GM12878 (cell line): ENCODE measurements around the gene PIP4K2A. TPM values are rescaled to one million over a fixed set of nuclear protein-coding genes. Genes with fewer than 3 reads are reported as not detected.

ENCODE experiments used
- ATAC-seq: fragments of 200-7000 bp; cut with Tn5 transposase; 3 replicates; pipeline ENCODE4 v1.9.1; 2020; ENCODE audit warnings: mild to moderate bottlenecking, moderate library complexity
- BruUV-seq: library from RNA; stranded (reverse); fragments of 400-500 nt; replicated peaks from 2 replicates; lab custom pipeline; 2021; lab: Mats Ljungman, UMichigan
- CTCF ChIA-PET: fragments of 300-600 bp; sonication (Branson Sonifier 250); formaldehyde crosslinking; extraction: SDS; loops from one replicate; lab custom pipeline; 2021; ENCODE audit warnings: inconsistent platforms; lab: Yijun Ruan, JAX
- POLR2A ChIA-PET: fragments of 350-600 bp; formaldehyde crosslinking; extraction: SDS; loops from one replicate; lab custom pipeline; 2021; ENCODE audit warnings: inconsistent platforms; lab: Charles Lee
- RAD21 ChIA-PET: fragments of 300-600 bp; sonication (Branson Sonifier 250); formaldehyde crosslinking; loops from one replicate; lab custom pipeline; 2023; ENCODE audit warnings: antibody characterized with exemption; ENCODE audit not compliant: unreplicated experiment; lab: Charles Lee
- SMC1A ChIA-PET: fragments of 300-600 bp; sonication (Branson Sonifier 250); formaldehyde crosslinking; loops from one replicate; lab custom pipeline; 2023; ENCODE audit not compliant: unreplicated experiment, uncharacterized antibody; lab: Charles Lee
- DNase-seq: peaks from one replicate; pipeline ENCODE4 v3.0.0-alpha.2; 2011; ENCODE audit warnings: low read depth, low spot score
- FAIRE-seq: peaks from 3 replicates; lab custom pipeline; 2011; peaks lifted over from hg19 to GRCh38; lab: Jason Lieb, UNC
- H2AFZ ChIP-seq: 2 replicates; pipeline ENCODE4 v1.6.0; 2011; ENCODE audit warnings: low read depth, low read length, control low read depth; ENCODE audit not compliant: control insufficient read depth
- H3K27ac ChIP-seq: 2 replicates; pipeline ENCODE4 v1.5.1; 2011; ENCODE audit warnings: control low read depth; ENCODE audit not compliant: control insufficient read depth, insufficient read depth
- H3K27me3 ChIP-seq, 2 experiments: replicated peaks in 1 of 2; 2 replicates each; pipeline versions ENCODE4 v1.6.0 to v1.6.1; 2011; ENCODE audit warnings: low read length in 1 of 2; ENCODE audit not compliant: control insufficient read depth in 2 of 2, insufficient read depth in 2 of 2
- H3K36me3 ChIP-seq, 2 experiments: 2 replicates each; pipeline ENCODE4 v1.5.1; 2011; ENCODE audit warnings: low read length in 1 of 2; ENCODE audit not compliant: control insufficient read depth in 2 of 2, insufficient read depth in 2 of 2
- H3K4me1 ChIP-seq: 2 replicates; pipeline ENCODE4 v1.6.1; 2011; ENCODE audit warnings: mild to moderate bottlenecking, low read length, moderate library complexity, mixed read lengths; ENCODE audit not compliant: control insufficient read depth, insufficient read depth
- H3K4me2 ChIP-seq: 2 replicates; pipeline ENCODE4 v1.6.0; 2011; ENCODE audit warnings: control low read depth; ENCODE audit not compliant: control insufficient read depth, insufficient read depth
- H3K4me3 ChIP-seq: fragments of 200-600 bp; sonication (generic); 2 replicates; pipeline ENCODE4 v1.5.1; 2016
- H3K79me2 ChIP-seq: 2 replicates; pipeline ENCODE4 v1.6.0; 2011; ENCODE audit warnings: low read length; ENCODE audit not compliant: control insufficient read depth, insufficient read depth
- H3K9ac ChIP-seq: 2 replicates; pipeline ENCODE4 v1.8.0; 2011; ENCODE audit warnings: low read length, control low read depth, mixed read lengths; ENCODE audit not compliant: control insufficient read depth, insufficient read depth
- H3K9me3 ChIP-seq: replicated peaks from 3 replicates; pipeline ENCODE4 v1.5.1; 2011; ENCODE audit warnings: mild to moderate bottlenecking, low read length; ENCODE audit not compliant: control insufficient read depth, insufficient read depth
- H4K20me1 ChIP-seq: 2 replicates; pipeline ENCODE4 v1.6.0; 2011; ENCODE audit not compliant: control insufficient read depth, insufficient read depth
- ETV6 ChIP-seq, 2 experiments: fragments of 450-650 bp in 1 of 2; IDR thresholded peaks in 1 of 2; conservative IDR thresholded peaks in 1 of 2; 2 replicates each; pipeline ENCODE4 v1.6.1; 2014; ENCODE audit warnings: antibody characterized with exemption in 1 of 2, borderline replicate concordance in 1 of 2, low read depth in 1 of 2, mild to moderate bottlenecking in 1 of 2, moderate library complexity in 1 of 2
- IKZF2 ChIP-seq, 2 experiments: fragments of 450-650 bp; IDR thresholded peaks; 2 replicates each; pipeline ENCODE4 v1.6.1; 2017; ENCODE audit warnings: mild to moderate bottlenecking in 2 of 2, moderate library complexity in 2 of 2
- JUNB ChIP-seq: IDR thresholded peaks from 2 replicates; pipeline ENCODE4 v1.6.1; 2016; ENCODE audit warnings: antibody characterized with exemption, mild to moderate bottlenecking
- LARP7 ChIP-seq: fragments of 450-650 bp; IDR thresholded peaks from 2 replicates; pipeline ENCODE4 v1.6.1; 2017; ENCODE audit warnings: mild to moderate bottlenecking
- MTA2 ChIP-seq: fragments of 450-650 bp; IDR thresholded peaks from 2 replicates; pipeline ENCODE4 v1.6.1; 2016; ENCODE audit warnings: low read depth, mild to moderate bottlenecking, moderate library complexity
- MXI1 ChIP-seq: fragments of 150-350 bp; IDR thresholded peaks from 2 replicates; pipeline ENCODE4 v1.6.1; 2011; ENCODE audit warnings: low read depth, mild to moderate bottlenecking, inconsistent platforms, low read length, improper control_type of control experiment
- PAX5 ChIP-seq: IDR thresholded peaks from 2 replicates; pipeline ENCODE4 v1.6.1; 2011; ENCODE audit warnings: low read depth, low read length, borderline replicate concordance
- PAX8 ChIP-seq: fragments of 450-650 bp; IDR thresholded peaks from 2 replicates; pipeline ENCODE4 v1.6.1; 2017; ENCODE audit warnings: mild to moderate bottlenecking, moderate library complexity
- POLR2AphosphoS2 ChIP-seq: IDR thresholded peaks from 2 replicates; pipeline ENCODE4 v1.6.1; 2011; ENCODE audit warnings: low read depth, mild to moderate bottlenecking, low read length, improper control_type of control experiment, moderate library complexity
- RELA ChIP-seq: fragments of 450-650 bp; IDR thresholded peaks from 2 replicates; pipeline ENCODE4 v1.8.0; 2014; ENCODE audit warnings: borderline replicate concordance; ENCODE audit not compliant: partially characterized antibody
- SMAD5 ChIP-seq: IDR thresholded peaks from 2 replicates; pipeline ENCODE4 v1.6.1; 2016; ENCODE audit warnings: antibody characterized with exemption, low read depth
- SREBF1 ChIP-seq: IDR thresholded peaks from 2 replicates; pipeline ENCODE4 v1.6.1; 2012; ENCODE audit warnings: mild to moderate bottlenecking, low read length
- TARDBP ChIP-seq: IDR thresholded peaks from 2 replicates; pipeline ENCODE4 v1.6.1; 2016; ENCODE audit warnings: borderline replicate concordance
- ZBED1 ChIP-seq: IDR thresholded peaks from 2 replicates; pipeline ENCODE4 v1.6.1; 2016; ENCODE audit warnings: borderline replicate concordance
- ZNF384 ChIP-seq: IDR thresholded peaks from 2 replicates; pipeline ENCODE4 v1.6.1; 2012; ENCODE audit warnings: low read depth, mild to moderate bottlenecking, low read length, improper control_type of control experiment, borderline replicate concordance
- ZZZ3 ChIP-seq: IDR thresholded peaks from 2 replicates; pipeline ENCODE4 v1.6.1; 2011; ENCODE audit warnings: low read depth; ENCODE audit not compliant: control insufficient read depth, insufficient read length
- WGBS: methylation state at CpG from one replicate; pipeline ENCODE4 v1.1.6; 2016; ENCODE audit warnings: low lambda C conversion rate; ENCODE audit not compliant: insufficient replicate concordance, insufficient coverage; ENCODE audit errors: missing lambda C conversion rate; 5-methylcytosine and 5-hydroxymethylcytosine counted together
- in situ Hi-C: fragments of 300-500 bp; cut with MboI; formaldehyde crosslinking; loops from 9 replicates; pipeline ENCODE4 v1.14.3; 2018; ENCODE audit warnings: mixed read lengths
- intact Hi-C: fragments of 100-400 bp; cut with micrococcal nuclease; formaldehyde crosslinking; loops from one replicate; pipeline ENCODE4 v1.14.2; 2022; ENCODE audit not compliant: unreplicated experiment
- polyA plus RNA-seq, 11 experiments: library from polyadenylated mRNA; depleted of rRNA in 4 of 11; unstranded in 6 of 11; stranded (reverse) in 5 of 11; fragments of >200 nt; fragmentation: Nextera tagmentation in 4 of 11; fragmentation: Illumina TruSeq in 1 of 11; extraction: Ambion mirVana in 4 of 11; extraction: Trizol in 1 of 11; gene quantifications; 1 replicate in 1 of 11; 2 replicates in 10 of 11; pipeline versions ENCODE4 v1.2.1 to v1.2.3, GENCODE V29; 2011 to 2016; ENCODE audit warnings: inconsistent platforms in 2 of 11, missing spikeins in 2 of 11, low read depth in 1 of 11
- total RNA-seq, 4 experiments: library from RNA; depleted of rRNA in 3 of 4; stranded (reverse); fragments of >200 nt in 3 of 4; fragmentation: Illumina TruSeq in 1 of 4; extraction: Trizol in 1 of 4; gene quantifications; 2 replicates each; pipeline versions ENCODE4 v1.2.1 to v1.2.3, GENCODE V29; 2013 to 2021
- TF ChIP-seq, protein P1 (sequence below): IDR thresholded peaks from 2 replicates; pipeline ENCODE4 v1.6.1; 2011; ENCODE audit warnings: low read depth, mild to moderate bottlenecking, low read length, moderate library complexity, borderline replicate concordance; ENCODE audit errors: extremely low read depth
- TF ChIP-seq, protein P2 (sequence below): IDR thresholded peaks from 2 replicates; pipeline ENCODE4 v1.6.1; 2012; ENCODE audit warnings: low read depth, low read length, improper control_type of control experiment
- TF ChIP-seq, protein P3 (sequence below): IDR thresholded peaks from 2 replicates; pipeline ENCODE4 v1.6.1; 2012; ENCODE audit warnings: improper control_type of control experiment, low read depth, low read length; ENCODE audit not compliant: insufficient replicate concordance

Gene PIP4K2A
- total and polyA plus RNA-seq, 10 of the 15 experiments (the other 5 are each of a cell fraction or from before 2014, with no cell fraction given) = 54.3 to 139 (median 84.4) TPM

GRCh38 chr10:22761569-22762220 is 47.3 kb upstream of the PIP4K2A start:
- in situ Hi-C loops = no loop called here
- POLR2A ChIA-PET = interaction anchor here (0.6 kb wide), 1 partner anchor 12 kb away, joined by 3 read pairs; no protein-coding TSS in a partner anchor
- intact Hi-C loops = no loop called here
- TF ChIP-seq, protein P1, sequence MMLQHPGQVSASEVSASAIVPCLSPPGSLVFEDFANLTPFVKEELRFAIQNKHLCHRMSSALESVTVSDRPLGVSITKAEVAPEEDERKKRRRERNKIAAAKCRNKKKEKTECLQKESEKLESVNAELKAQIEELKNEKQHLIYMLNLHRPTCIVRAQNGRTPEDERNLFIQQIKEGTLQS = no peak
- TF ChIP-seq ZBED1 (no peak), SREBF1 (no peak), JUNB (no peak), MTA2 (no peak), POLR2AphosphoS2 (no peak), MXI1 (no peak), ZNF384 (no peak), PAX5 (no peak), ZZZ3 (no peak), ETV6 (conservative IDR thresholded peaks at IDR 0.05 in 1 of 2, IDR thresholded peaks at IDR 0.05 in 1 of 2; ENCODE audit: borderline replicate concordance in 1 of 2, low read depth in 1 of 2) (no peak), LARP7 (no peak), IKZF2 (IDR thresholded peaks at IDR 0.05) (no peak), TARDBP (no peak), PAX8 (no peak), SMAD5 (no peak), RELA (no peak)
- TF ChIP-seq, protein P2, sequence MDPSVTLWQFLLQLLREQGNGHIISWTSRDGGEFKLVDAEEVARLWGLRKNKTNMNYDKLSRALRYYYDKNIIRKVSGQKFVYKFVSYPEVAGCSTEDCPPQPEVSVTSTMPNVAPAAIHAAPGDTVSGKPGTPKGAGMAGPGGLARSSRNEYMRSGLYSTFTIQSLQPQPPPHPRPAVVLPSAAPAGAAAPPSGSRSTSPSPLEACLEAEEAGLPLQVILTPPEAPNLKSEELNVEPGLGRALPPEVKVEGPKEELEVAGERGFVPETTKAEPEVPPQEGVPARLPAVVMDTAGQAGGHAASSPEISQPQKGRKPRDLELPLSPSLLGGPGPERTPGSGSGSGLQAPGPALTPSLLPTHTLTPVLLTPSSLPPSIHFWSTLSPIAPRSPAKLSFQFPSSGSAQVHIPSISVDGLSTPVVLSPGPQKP = no peak
- TF ChIP-seq, protein P3, sequence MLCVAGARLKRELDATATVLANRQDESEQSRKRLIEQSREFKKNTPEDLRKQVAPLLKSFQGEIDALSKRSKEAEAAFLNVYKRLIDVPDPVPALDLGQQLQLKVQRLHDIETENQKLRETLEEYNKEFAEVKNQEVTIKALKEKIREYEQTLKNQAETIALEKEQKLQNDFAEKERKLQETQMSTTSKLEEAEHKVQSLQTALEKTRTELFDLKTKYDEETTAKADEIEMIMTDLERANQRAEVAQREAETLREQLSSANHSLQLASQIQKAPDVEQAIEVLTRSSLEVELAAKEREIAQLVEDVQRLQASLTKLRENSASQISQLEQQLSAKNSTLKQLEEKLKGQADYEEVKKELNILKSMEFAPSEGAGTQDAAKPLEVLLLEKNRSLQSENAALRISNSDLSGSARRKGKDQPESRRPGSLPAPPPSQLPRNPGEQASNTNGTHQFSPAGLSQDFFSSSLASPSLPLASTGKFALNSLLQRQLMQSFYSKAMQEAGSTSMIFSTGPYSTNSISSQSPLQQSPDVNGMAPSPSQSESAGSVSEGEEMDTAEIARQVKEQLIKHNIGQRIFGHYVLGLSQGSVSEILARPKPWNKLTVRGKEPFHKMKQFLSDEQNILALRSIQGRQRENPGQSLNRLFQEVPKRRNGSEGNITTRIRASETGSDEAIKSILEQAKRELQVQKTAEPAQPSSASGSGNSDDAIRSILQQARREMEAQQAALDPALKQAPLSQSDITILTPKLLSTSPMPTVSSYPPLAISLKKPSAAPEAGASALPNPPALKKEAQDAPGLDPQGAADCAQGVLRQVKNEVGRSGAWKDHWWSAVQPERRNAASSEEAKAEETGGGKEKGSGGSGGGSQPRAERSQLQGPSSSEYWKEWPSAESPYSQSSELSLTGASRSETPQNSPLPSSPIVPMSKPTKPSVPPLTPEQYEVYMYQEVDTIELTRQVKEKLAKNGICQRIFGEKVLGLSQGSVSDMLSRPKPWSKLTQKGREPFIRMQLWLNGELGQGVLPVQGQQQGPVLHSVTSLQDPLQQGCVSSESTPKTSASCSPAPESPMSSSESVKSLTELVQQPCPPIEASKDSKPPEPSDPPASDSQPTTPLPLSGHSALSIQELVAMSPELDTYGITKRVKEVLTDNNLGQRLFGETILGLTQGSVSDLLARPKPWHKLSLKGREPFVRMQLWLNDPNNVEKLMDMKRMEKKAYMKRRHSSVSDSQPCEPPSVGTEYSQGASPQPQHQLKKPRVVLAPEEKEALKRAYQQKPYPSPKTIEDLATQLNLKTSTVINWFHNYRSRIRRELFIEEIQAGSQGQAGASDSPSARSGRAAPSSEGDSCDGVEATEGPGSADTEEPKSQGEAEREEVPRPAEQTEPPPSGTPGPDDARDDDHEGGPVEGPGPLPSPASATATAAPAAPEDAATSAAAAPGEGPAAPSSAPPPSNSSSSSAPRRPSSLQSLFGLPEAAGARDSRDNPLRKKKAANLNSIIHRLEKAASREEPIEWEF = no peak
- Histone ChIP-seq H3K36me3 (no peaks in the 10 kb centered on the region), H3K9ac (no peak overlapping the region), H3K27me3 (no peaks in the 10 kb centered on the region), H3K79me2 (no peaks in the 10 kb centered on the region), H3K9me3 (no peaks in the 10 kb centered on the region), H2AFZ (no peak overlapping the region), H3K4me1 (peaks cover 13% of the 10 kb centered on the region), H3K27ac (no peak overlapping the region), H3K4me2 (no peak overlapping the region), H3K4me3 (no peak overlapping the region), H4K20me1 (no peaks in the 10 kb centered on the region)
- RAD21 ChIA-PET = interaction anchor here (0.6 to 1.8 kb wide), 2 partner anchors 12 to 21 kb away, joined by 3 to 5 read pairs; no protein-coding TSS in a partner anchor
- SMC1A ChIA-PET = interaction anchor here (0.8 to 2.1 kb wide), 5 partner anchors 9 to 116 kb away, joined by 3 to 6 read pairs (median 4); no protein-coding TSS in a partner anchor
- ATAC-seq = no peak
- DNase-seq = no peak
- FAIRE-seq = no peak
- CTCF ChIA-PET = interaction anchor here (1.2 kb wide), 2 partner anchors 11 to 20 kb away, joined by 3 read pairs; no protein-coding TSS in a partner anchor
- no TSS peak for BruUV-seq
- WGBS = 92% methylated on average over 1 of the region's 1 CpG
